GM10266 (cell line): ENCODE measurements around the gene CHP2.
"Not testable (repeated sequence)": the region's sequence is repeated elsewhere in the genome, so short reads cannot be mapped to it uniquely, and the experiment has no call there.

Experiments
- DNase-seq: peaks from one replicate; pipeline ENCODE4 v3.0.0; 2012; ENCODE audit errors: extremely low spot score
- CTCF ChIP-seq: IDR thresholded peaks from 2 replicates; pipeline ENCODE4 v1.5.1; 2012; ENCODE audit warnings: mild to moderate bottlenecking, low read depth; ENCODE audit not compliant: control insufficient read depth, insufficient read depth; ENCODE audit errors: missing control alignments

Gene CHP2

DNA sequence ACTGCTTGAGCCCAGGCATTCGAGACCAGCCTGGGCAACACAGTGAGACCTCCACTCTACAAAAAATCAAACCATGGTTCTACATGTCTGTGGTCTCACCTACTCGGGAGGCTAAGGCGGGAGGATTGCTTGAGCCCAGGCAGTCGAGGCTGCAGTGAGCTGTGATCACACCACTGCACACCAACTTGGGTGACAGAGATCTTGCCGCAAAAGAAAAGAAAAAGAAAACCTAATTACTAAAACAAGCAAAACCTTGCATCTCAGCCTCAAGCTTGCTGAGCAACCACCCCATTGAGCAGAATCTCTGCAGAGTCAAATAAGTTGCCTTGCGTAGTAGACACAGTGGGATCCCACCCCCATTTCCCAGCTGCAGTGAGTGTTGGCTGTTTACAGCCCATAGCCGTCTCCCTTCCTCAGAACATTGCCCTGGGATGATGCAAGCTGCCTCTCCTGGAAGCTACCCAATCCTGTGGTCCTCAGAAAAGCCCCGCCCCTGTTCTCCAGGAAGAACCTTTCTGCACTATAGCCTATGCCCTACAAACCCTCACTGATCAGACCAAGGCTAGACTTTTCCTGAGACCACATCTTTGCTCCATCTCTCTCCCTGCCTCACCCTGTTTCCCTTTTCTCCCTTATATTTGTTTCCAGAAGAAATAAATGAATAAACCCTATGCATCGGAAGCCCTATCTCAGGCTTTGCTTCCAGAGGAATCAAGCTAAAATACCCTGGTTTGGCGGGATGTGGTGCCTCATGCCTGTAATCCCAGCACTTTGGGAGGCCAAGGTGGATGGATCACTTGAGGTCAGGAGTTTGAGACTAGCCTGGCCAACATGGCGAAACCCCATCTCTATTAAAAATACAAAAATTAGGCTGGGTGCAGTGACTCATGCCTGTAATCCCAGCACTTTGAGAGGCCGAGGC, 25.1 kb upstream of the CHP2 start:
- no peak for TF ChIP-seq CTCF
- DNase-seq = no peak

- DNase-seq = no peak
- TF ChIP-seq CTCF = no peak
Observed at GRCh38 chr16:23734176-23734893, 20.5 kb upstream of the CHP2 start.

DNA sequence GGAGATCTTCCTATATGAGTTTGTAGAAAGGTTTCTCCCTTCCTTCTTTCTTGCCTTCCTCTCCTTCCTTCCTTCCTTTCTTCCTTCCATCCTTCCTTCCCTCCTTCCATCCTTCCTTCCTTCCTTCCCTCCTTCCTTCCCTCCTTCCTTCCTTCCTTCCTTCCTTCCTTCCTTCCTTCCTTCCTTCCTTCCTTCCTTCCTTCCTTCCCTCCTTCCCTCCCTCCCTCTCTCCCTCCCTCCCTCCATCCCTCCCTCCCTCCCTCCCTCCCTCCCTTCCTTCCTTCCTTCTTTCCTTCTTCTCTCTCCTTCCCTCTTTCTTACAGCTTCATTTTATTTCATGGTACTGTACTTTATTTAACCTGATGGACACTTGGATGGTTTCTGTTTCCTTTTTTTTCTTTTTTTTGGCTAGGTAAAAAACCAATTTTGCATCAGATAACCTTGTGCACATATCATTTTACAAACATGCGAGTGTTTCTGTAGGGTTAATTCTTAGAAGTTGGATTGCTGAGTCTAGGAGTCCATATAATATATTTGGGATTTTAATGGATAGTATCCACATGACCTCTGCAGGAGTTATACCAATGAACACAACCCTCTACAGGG, 17.3 kb upstream of the CHP2 start:
- not testable (repeated sequence) for DNase-seq

DNA sequence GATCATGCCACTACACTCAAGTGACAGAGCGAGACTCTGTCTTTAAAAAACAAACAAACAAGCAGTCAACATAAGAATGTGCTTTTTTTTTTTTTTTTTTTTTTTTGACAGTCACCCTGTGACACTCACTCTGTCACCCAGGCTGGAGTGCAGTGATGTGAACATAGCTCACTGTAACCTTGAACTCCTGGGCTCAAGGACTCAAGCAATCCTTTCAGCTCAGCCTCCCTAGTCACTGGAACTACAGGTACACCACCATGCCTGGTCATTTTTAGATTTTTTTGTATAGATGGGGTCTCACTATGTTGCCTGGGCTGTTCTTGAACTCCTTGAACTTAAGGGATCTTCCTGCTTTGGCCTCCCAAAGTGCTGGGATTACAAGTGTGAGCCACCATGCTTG, 15.3 kb upstream of the CHP2 start:
- DNase-seq = no peak
- no peak for TF ChIP-seq CTCF

GRCh38 chr16:23741675-23742303, 13.0 kb upstream of the CHP2 start:
- no peak for TF ChIP-seq CTCF
- no peak for DNase-seq

GRCh38 chr16:23742766-23743165, 12.1 kb upstream of the CHP2 start:
- no peak for DNase-seq
- TF ChIP-seq CTCF = no peak

DNA sequence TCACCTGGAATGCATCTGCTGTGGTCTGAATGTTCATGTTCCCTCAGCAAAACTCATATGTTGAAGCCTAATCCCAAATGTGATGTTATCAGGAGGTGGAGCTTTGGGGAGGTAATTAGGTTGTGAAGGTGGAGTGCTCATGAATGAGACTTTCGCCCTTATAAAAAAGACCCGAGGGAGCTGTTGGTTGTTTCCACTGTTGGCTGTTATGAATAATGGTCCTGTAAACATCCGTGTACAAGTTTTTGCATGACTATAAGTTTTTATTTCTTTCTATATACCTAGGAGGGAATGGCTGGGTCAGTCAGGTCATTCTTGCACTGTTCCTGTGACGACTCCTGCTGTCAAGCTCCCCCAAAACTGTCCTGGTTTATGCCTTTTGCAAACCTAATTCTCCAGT, 9.6 kb upstream of the CHP2 start:
- no peak for TF ChIP-seq CTCF

More for the DNA sequence above, 9.6 kb upstream of the CHP2 start:
- DNase-seq = no peak
